MCF 10A (cell line): ENCODE results near the gene CALN1. TPM values are rescaled to one million over a fixed set of nuclear protein-coding genes. Genes with fewer than 3 reads are reported as not detected.

ENCODE experiments used
- BruUV-seq: library from RNA; stranded (reverse); fragments of 400-500 nt; replicated peaks from 2 replicates; lab custom pipeline; 2021; lab: Mats Ljungman, UMichigan
- CTCF ChIA-PET: fragments of 300-600 bp; sonication (Branson Sonifier 250); formaldehyde crosslinking; extraction: SDS; loops from one replicate; lab custom pipeline; 2021; ENCODE audit warnings: antibody characterized with exemption, inconsistent platforms; lab: Yijun Ruan, JAX
- POLR2A ChIA-PET: fragments of 300-600, 350-650 bp; sonication (Branson Sonifier 250); formaldehyde crosslinking; extraction: SDS; loops from one replicate; lab custom pipeline; 2020; ENCODE audit warnings: antibody characterized with exemption, inconsistent platforms; lab: Yijun Ruan, JAX
- DNase-seq: peaks from one replicate; pipeline ENCODE4 v3.0.0-alpha.2; 2018; ENCODE audit not compliant: unreplicated experiment
- H3K27ac Mint-ChIP-seq: one replicate; pipeline ENCODE4 v1.8.0; 2022; ENCODE audit warnings: mild to moderate bottlenecking, low read depth, mixed read lengths; ENCODE audit not compliant: unreplicated experiment
- H3K27me3 Mint-ChIP-seq: one replicate; pipeline ENCODE4 v1.8.0; 2022; ENCODE audit warnings: mixed read lengths; ENCODE audit not compliant: insufficient read depth, unreplicated experiment
- H3K36me3 Mint-ChIP-seq: one replicate; pipeline ENCODE4 v1.8.0; 2022; ENCODE audit warnings: mild to moderate bottlenecking, moderate library complexity, mixed read lengths; ENCODE audit not compliant: insufficient read depth, unreplicated experiment
- H3K4me1 Mint-ChIP-seq: one replicate; pipeline ENCODE4 v1.8.0; 2022; ENCODE audit warnings: mixed read lengths; ENCODE audit not compliant: insufficient read depth, unreplicated experiment
- H3K4me3 Mint-ChIP-seq: one replicate; pipeline ENCODE4 v1.8.0; 2022; ENCODE audit warnings: mild to moderate bottlenecking, moderate library complexity, mixed read lengths; ENCODE audit not compliant: unreplicated experiment
- H3K9me3 Mint-ChIP-seq: one replicate; pipeline ENCODE4 v1.8.0; 2022; ENCODE audit warnings: mixed read lengths; ENCODE audit not compliant: unreplicated experiment
- intact Hi-C: fragments of 100-400 bp; cut with micrococcal nuclease; formaldehyde crosslinking; loops from 2 replicates; pipeline ENCODE4 v1.14.1; 2022
- total RNA-seq: library from RNA; stranded (reverse); gene quantifications from 2 replicates; pipeline ENCODE4 v1.2.3, GENCODE V29; 2022
- TF ChIP-seq, protein P1 (sequence below): fragments of 200-600 bp; IDR thresholded peaks from one replicate; pipeline ENCODE4 v1.8.0; 2022; ENCODE audit warnings: antibody characterized with exemption, mild to moderate bottlenecking; ENCODE audit not compliant: unreplicated experiment

Gene CALN1
- total RNA-seq, 1 experiment from 2014 or later, result not detected

DNA sequence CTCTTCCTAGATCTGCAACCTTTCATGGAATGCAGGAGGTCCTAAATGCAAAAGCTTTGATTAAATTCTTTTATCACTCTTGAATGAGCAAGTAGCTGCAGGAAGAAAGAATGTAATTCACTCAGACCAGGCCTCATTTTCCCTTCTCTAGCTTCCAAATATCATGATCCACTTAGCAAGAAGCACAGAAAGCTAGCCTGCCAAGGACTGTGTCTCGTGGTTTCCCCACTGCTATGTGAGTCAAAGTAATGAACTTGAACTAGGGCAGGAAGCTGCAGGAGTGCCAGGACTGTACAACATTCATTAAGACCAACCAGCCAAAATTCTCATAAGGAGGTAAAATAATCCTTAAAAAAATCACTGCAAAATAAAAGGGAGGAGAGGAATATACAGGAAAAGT, 379.2 kb downstream of the CALN1 start:
- Mint-ChIP-seq H3K27me3 (no peaks in the 10 kb centered on the region), H3K9me3 (peaks cover 7% of the 10 kb centered on the region), H3K27ac (no peak overlapping the region), H3K4me3 (no peak overlapping the region), H3K4me1 (no peaks in the 10 kb centered on the region), H3K36me3 (no peaks in the 10 kb centered on the region)
- ChIA-PET POLR2A (no interaction called here), CTCF (interaction anchor here (0.7 kb wide), 1 partner anchor 9 kb away, joined by 3 read pairs; no protein-coding TSS in a partner anchor)
- DNase-seq, result no peak
- intact Hi-C loops, result no loop called here
- BruUV-seq, result no TSS peak
- TF ChIP-seq, protein P1, sequence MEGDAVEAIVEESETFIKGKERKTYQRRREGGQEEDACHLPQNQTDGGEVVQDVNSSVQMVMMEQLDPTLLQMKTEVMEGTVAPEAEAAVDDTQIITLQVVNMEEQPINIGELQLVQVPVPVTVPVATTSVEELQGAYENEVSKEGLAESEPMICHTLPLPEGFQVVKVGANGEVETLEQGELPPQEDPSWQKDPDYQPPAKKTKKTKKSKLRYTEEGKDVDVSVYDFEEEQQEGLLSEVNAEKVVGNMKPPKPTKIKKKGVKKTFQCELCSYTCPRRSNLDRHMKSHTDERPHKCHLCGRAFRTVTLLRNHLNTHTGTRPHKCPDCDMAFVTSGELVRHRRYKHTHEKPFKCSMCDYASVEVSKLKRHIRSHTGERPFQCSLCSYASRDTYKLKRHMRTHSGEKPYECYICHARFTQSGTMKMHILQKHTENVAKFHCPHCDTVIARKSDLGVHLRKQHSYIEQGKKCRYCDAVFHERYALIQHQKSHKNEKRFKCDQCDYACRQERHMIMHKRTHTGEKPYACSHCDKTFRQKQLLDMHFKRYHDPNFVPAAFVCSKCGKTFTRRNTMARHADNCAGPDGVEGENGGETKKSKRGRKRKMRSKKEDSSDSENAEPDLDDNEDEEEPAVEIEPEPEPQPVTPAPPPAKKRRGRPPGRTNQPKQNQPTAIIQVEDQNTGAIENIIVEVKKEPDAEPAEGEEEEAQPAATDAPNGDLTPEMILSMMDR, result no peak

DNA sequence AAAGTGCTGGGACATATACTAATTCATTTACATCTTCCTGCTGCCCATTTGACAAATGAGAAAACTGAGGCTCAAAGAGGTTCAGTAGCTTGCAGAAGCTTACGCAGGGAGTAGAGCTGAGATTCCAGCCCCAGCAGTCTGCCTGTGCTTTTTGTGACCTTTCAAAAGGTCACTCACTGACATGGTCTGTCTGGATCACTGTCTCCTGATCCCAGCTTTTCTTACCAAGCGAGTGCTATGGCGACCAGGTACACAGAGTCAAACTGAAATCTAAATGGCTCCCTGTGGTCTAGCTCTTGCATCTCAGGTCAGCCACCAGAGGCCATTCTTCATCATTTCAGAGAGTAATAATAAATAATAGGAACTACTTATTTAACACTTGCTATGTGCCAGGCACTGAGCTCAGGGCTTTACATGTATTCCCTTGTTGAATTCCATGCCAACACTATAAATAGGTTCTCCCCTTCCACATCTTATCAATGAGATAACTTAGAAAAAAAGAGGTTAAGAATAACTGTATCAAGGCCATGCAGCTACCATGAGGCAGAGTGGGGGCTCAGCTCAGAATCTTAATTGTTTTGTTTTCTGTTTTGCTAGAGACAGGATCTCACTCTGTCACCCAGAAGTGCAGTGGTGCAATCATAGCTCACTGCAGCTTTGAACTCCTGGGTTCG, 381.0 kb downstream of the CALN1 start:
- Mint-ChIP-seq H3K27ac (no peak overlapping the region), H3K27me3 (no peaks in the 10 kb centered on the region), H3K36me3 (no peaks in the 10 kb centered on the region), H3K4me1 (no peaks in the 10 kb centered on the region), H3K4me3 (no peak overlapping the region), H3K9me3 (peaks cover 7% of the 10 kb centered on the region)
- ChIA-PET POLR2A (no interaction called here), CTCF (interaction anchor here (0.6 kb wide), 1 partner anchor 718 kb away, joined by 3 read pairs; no protein-coding TSS in a partner anchor)
- intact Hi-C loops, result no loop called here
- no TSS peak for BruUV-seq
- DNase-seq, result no peak
- TF ChIP-seq, protein P1, result no peak

DNA sequence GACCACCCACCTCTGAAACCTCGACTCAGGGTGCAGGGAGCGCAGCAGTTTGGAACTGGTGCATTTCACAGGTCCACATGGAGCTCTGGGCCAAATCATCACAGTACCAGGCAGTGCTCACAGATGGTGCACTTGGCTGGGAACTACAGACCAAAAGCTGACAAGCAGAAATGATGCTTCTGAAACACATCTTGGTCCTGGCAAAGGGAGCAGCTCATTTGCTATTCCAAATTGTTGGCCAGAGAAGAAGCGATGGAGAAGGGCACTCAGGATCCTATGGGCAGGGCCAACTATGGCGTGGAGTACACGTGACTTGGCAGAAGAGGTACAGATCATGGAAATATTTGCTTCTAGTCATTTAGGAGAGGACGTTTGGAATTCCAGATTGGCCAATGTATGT, 383.9 kb downstream of the CALN1 start:
- Mint-ChIP-seq H3K27me3 (no peaks in the 10 kb centered on the region), H3K4me1 (peaks cover 5% of the 10 kb centered on the region), H3K4me3 (no peak overlapping the region), H3K27ac (no peak overlapping the region), H3K9me3 (peaks cover 7% of the 10 kb centered on the region), H3K36me3 (no peaks in the 10 kb centered on the region)
- ChIA-PET POLR2A (no interaction called here), CTCF (no interaction called here)
- no TSS peak for BruUV-seq
- TF ChIP-seq, protein P1, result no peak
- no peak for DNase-seq
- intact Hi-C loops, result no loop called here

DNA sequence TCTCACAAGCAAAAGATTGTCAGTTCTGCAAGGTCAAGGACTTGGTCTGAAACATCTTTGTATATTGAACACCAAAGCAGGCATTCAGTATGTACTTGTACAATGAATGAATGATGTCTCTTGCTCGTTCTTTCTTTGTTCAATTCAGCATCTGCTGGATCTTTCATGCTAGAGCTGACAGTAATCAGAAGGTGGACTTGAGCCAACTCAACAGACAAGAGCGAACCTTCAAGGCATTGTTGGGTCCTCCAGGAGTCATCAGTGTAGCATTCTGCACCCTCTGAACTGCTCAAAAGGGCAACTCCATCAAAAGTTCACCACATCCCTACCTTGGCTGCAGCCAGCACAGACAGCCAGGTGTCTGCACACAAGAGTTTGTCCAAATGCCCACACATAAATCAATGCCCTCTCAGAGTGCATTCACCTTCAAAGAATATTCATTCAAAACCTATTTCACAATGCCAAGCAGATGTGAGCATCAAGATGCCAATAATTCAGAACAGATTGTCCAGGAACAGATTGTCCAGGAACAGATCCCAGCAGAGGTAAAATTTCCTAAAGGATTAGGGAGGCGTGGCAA, 386.7 kb downstream of the CALN1 start:
- Mint-ChIP-seq H3K4me3 (no peak overlapping the region), H3K4me1 (peaks cover 5% of the 10 kb centered on the region), H3K27ac (no peak overlapping the region), H3K27me3 (no peaks in the 10 kb centered on the region), H3K36me3 (no peaks in the 10 kb centered on the region), H3K9me3 (peaks cover 17% of the 10 kb centered on the region)
- DNase-seq, result no peak
- no TSS peak for BruUV-seq
- CTCF ChIA-PET, result interaction anchor here (0.8 kb wide), 1 partner anchor 54 kb away, joined by 3 read pairs; no protein-coding TSS in a partner anchor
- intact Hi-C loops, result no loop called here
- POLR2A ChIA-PET, result no interaction called here
- TF ChIP-seq, protein P1, result no peak
